Dermis lymphatic vessel endothelial cell (primary cell): ENCODE measurements around the gene ECI1. TPM values are rescaled to one million over a fixed set of nuclear protein-coding genes. Genes with fewer than 3 reads are reported as not detected.

Experiments
- total RNA-seq: library from RNA; depleted of rRNA; stranded (reverse); fragments of >200 nt; gene quantifications from 2 replicates; pipeline ENCODE4 v1.2.1, GENCODE V29; 2014

Gene ECI1, protein sequence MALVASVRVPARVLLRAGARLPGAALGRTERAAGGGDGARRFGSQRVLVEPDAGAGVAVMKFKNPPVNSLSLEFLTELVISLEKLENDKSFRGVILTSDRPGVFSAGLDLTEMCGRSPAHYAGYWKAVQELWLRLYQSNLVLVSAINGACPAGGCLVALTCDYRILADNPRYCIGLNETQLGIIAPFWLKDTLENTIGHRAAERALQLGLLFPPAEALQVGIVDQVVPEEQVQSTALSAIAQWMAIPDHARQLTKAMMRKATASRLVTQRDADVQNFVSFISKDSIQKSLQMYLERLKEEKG
- 27.7 and 31.9 TPM in 2 replicates for total RNA-seq

DNA sequence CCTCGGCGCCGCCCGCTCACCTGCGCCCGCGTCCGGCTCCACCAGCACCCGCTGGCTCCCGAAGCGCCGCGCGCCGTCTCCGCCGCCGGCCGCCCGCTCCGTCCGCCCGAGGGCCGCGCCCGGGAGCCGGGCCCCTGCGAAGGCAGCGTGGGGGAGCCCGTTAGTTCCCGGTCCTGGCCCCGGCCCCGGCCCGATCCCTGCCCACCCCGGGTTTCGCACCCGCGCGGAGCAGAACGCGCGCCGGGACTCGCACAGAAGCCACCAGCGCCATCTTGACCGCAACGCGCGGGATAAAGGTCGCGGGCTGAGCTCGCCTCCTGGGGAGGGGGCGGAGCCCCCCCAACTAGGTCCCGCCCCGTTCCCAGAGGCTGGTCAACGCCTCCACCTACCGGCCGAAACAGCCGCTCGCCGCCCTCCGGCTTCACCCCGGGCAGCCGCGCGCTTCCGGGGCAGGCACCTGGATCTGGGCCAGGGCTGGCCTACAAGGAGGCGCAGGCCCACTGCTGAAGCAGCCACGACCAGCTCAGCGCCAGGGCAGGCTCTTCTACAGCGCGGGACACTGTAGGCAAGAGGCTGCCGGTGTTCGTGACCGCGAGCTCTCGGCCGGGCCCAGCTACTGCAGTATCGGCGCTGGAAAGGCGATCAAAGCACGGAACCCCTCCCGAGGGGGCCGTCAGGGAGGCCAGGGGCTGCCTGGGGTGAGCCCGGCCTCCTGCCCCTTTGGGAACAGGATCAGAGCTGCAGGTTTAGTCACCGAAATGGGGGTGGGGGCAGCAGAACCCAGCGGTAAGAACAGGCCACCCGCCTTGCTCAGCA is at the start of gene ECI1:
Gene ECI1, minus strand, starts transcription at position 292 of the 816 bp plus-strand sequence. Its CDS starts 21 bp downstream, at position 271.

DNA sequence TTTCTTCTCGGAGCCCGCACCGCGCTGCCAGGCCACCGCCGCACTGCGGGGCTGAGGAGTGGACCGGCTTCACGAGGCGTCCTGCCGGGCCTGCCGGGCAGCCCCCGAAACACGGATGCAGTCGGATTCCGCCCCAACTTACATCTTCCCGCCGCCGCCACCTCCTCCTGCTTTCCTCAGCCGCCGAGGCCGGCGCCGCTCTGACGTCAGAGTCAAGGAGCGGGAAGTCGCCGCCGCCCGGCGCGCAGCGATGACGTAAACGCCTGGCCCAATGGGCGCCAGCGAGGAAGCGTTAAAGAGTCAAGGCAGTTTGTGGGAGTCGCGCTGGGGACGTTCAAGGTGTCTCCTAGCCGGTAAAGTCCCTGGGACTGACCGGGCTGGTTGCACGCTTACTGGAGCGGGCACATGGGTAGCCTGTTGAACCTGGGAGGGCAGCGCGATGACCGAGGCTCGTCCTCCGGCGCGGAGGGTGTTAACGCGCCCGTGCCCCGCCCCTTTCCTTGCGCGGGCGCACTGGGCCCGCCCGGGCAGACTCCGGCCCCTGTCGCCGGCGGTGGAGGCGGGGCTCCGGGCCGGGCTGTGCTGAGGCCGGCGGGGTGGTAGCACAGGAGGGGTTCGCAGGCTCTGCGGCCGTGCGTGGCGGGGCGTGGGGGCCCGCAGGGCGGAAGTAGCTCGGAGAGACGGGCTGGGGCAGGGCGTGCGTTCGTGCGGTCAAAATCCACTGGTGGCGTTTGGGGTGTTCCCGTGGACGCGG is 16.7 kb upstream of the ECI1 start, which contains the start of gene RNPS1:
Gene RNPS1, minus strand, starts transcription at position 214 of the 754 bp plus-strand sequence. CDS start 3,483 bp downstream, outside the sequence.

DNA sequence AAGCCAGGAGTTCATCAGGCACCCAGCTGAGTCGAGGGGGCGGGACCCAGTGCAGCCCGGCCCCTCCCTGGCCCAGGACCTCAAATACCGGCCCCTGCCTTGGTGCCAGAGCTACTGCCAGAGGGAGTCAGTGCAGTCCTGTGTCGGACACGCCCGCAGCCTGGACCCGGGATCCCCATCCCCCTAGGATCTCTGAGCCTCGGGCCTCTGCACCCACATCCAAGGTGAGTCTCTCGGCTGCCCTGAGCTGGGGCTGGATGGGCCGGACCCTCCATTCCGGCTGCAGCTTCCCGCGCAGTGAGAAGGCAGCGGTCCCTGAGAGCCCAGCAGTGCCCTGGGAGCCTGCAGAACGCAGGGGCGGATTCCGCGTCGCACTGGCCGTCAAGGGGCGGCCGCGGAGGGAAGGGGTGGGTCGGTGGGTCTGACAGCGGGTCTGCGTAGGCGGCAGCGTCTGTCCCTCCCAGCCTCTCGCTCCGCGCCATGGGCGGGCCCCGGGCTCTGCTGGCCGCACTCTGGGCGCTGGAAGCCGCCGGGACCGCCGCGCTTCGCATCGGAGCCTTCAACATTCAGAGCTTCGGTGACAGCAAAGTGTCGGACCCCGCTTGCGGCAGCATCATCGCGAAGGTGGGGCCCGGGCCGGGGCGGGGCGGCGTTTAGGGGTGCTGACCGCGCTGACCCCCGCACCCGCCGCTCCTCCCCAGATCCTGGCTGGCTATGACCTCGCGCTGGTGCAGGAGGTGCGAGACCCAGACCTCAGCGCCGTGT is 14.9 kb downstream of the ECI1 start, which contains the start of gene DNASE1L2:
Gene DNASE1L2, plus strand, starts transcription at position 108 of the 765 bp plus-strand sequence. Its CDS starts 373 bp downstream, at position 481.

DNA sequence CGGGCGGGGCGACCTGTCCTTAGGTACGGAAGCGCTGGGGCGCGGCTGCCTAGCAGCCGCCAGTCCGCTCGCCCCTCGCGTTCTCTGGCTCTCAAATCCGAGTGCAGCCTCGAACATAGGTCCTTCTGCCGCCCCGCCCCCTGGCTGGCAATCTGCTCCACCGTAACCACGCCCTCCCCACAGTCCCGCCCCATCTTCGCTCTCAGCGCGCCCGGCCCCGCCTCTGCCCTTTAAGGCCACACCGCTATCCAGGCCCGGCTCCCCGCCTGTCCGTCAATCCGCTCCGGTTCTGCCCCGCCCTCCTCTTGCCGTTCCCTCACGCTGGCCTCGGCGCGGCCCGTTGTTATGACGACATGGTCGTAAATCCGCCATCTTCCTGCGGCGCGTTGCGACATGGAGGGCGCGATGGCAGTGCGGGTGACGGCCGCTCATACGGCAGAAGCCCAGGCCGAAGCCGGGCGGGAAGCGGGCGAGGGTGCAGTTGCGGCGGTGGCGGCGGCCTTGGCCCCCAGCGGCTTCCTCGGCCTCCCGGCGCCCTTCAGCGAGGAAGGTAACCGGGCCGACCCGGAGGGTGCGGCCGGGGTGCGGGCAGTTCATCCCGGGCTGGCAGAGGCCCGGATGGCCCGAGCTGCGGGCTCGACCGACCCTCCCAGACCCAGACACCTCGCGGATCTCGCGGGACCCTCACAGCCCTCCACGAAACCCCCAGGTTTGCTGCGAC is 28.0 kb downstream of the ECI1 start, which contains the start of gene E4F1:
Gene E4F1, plus strand, starts transcription at position 371 of the 721 bp plus-strand sequence. Its CDS starts 23 bp downstream, at position 394.

DNA sequence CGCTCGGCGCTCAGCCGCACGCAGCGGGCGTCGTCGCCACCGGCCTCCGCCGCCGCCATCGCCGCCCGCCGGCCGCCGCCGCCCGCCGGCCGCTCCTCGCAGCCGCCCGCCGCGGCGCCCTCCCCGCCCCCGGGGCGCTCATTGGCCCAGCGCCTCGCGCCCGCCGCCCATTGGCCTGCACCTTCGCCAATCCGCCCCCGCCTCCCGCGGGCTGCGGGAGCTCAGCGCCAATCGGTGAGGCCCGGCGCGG is 36.7 kb downstream of the ECI1 start, which contains the start of gene PGP:
Gene PGP, minus strand, starts transcription at position 122 of the 250 bp plus-strand sequence. Its CDS starts 63 bp downstream, at position 59.

GRCh38 chr16:2210386-2211365 is 40.7 kb downstream of the ECI1 start, which contains the start of gene BRICD5:
Gene BRICD5 (minus strand): TSS chr16:2210863. CDS start chr16:2210833, 30 bp downstream.

GRCh38 chr16:2205104-2205966 is 46.1 kb downstream of the ECI1 start, which contains the start of gene MLST8:
Gene MLST8 (plus strand): TSS chr16:2205454. CDS start chr16:2206086, 632 bp downstream.

GRCh38 chr16:2196162-2196980 is 55.0 kb downstream of the ECI1 start, which contains the start of gene CASKIN1:
Gene CASKIN1 (minus strand): TSS chr16:2196605. CDS start chr16:2196432, 173 bp downstream.

Other genes with a start within 250 kb of the ECI1 start
- 8.1 and 8.8 TPM in 2 replicates for gene ZNF598, start 241.8 kb downstream of the ECI1 start, total RNA-seq
- gene NPW, start 231.8 kb downstream of the ECI1 start, total RNA-seq: 0.43 and 0.52 TPM in 2 replicates
- 40.3 and 40.6 TPM in 2 replicates for gene NHERF2, start 224.7 kb downstream of the ECI1 start, total RNA-seq
- gene NTHL1, start 203.8 kb downstream of the ECI1 start, total RNA-seq: 25.9 and 29.7 TPM in 2 replicates
- 27.5 and 28.2 TPM in 2 replicates for gene TSC2, start 203.6 kb downstream of the ECI1 start, total RNA-seq
- 18.9 and 20.3 TPM in 2 replicates for gene PKD1, start 115.7 kb downstream of the ECI1 start, total RNA-seq
- 0.26 and 0.65 TPM in 2 replicates for gene RAB26, start 103.0 kb downstream of the ECI1 start, total RNA-seq
- gene TRAF7, start 95.8 kb downstream of the ECI1 start, total RNA-seq: 54.2 and 60.4 TPM in 2 replicates
- gene CASKIN1, start 55.0 kb downstream of the ECI1 start, total RNA-seq: 0.17 and 0.43 TPM in 2 replicates
- gene MLST8, start 46.1 kb downstream of the ECI1 start, total RNA-seq: 10.6 and 10.7 TPM in 2 replicates
- 1.1 and 1.7 TPM in 2 replicates for gene BRICD5, start 40.7 kb downstream of the ECI1 start, total RNA-seq
- gene PGP, start 36.7 kb downstream of the ECI1 start, total RNA-seq: 5.9 and 9.1 TPM in 2 replicates
- 20.9 and 22.1 TPM in 2 replicates for gene E4F1, start 28.0 kb downstream of the ECI1 start, total RNA-seq
- gene DNASE1L2, start 15.1 kb downstream of the ECI1 start, total RNA-seq: 0.22 and 0.26 TPM in 2 replicates
- gene RNPS1, start 16.5 kb upstream of the ECI1 start, total RNA-seq: 29.7 and 44.9 TPM in 2 replicates
- 11.4 and 20.8 TPM in 2 replicates for gene ABCA3, start 89.1 kb upstream of the ECI1 start, total RNA-seq
- 7.0 and 9.1 TPM in 2 replicates for gene CCNF, start 177.9 kb upstream of the ECI1 start, total RNA-seq
- gene TEDC2, start 208.5 kb upstream of the ECI1 start, total RNA-seq: 1.7 and 2.1 TPM in 2 replicates
- 0.09 TPM in 1 of 2 replicates, not detected in the other for gene NTN3, start 219.7 kb upstream of the ECI1 start, total RNA-seq
- gene TBC1D24, start 223.5 kb upstream of the ECI1 start, total RNA-seq: 5.9 and 8.1 TPM in 2 replicates